ENCODE measurements around the gene FAM50B.

DNA sequence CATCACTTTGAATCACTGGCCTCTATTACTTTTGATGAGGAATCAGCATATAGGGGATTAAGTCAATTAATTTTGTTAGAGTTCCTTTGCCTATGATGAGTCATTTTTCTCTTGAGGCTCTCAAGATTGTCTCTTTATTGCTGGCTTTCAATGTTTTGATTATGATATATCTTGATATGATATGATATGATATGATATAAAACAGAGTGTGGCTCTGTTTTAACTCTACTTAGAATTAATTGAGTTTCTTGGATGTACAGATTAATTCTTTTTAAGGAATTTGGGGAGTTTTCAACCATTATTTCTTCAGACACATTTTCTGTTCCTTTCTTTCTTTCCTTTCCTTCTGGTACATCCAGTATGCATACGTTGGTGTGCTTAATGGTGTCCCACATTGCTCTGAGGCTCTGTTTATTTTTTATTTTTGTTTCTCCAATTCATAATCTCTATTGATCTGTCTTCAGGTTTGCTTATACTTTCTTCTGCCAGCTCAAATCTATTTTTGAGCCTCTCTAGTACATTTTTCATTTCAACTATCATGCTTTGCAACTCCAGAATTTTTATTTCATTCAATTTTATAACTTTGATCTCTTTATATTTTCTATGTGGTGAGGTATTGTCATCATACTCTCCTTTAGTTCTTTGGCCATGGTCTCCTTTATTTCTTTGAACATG is 10.8 kb downstream of the FAM50B start:
- TF ChIP-seq, protein P1, sequence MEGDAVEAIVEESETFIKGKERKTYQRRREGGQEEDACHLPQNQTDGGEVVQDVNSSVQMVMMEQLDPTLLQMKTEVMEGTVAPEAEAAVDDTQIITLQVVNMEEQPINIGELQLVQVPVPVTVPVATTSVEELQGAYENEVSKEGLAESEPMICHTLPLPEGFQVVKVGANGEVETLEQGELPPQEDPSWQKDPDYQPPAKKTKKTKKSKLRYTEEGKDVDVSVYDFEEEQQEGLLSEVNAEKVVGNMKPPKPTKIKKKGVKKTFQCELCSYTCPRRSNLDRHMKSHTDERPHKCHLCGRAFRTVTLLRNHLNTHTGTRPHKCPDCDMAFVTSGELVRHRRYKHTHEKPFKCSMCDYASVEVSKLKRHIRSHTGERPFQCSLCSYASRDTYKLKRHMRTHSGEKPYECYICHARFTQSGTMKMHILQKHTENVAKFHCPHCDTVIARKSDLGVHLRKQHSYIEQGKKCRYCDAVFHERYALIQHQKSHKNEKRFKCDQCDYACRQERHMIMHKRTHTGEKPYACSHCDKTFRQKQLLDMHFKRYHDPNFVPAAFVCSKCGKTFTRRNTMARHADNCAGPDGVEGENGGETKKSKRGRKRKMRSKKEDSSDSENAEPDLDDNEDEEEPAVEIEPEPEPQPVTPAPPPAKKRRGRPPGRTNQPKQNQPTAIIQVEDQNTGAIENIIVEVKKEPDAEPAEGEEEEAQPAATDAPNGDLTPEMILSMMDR (CRISPR knock-in tag; IDR thresholded peaks at IDR 0.05) = no peak
- TF ChIP-seq ATF1 (CRISPR knock-in tag; IDR thresholded peaks at IDR 0.05) = no peak
- no peak for TF ChIP-seq ZSCAN25 (CRISPR knock-in tag; IDR thresholded peaks at IDR 0.05)
- no peak for TF ChIP-seq HCFC1 (IDR thresholded peaks at IDR 0.05; ENCODE audit: low read depth, low read length)
- TF ChIP-seq, protein P2, sequence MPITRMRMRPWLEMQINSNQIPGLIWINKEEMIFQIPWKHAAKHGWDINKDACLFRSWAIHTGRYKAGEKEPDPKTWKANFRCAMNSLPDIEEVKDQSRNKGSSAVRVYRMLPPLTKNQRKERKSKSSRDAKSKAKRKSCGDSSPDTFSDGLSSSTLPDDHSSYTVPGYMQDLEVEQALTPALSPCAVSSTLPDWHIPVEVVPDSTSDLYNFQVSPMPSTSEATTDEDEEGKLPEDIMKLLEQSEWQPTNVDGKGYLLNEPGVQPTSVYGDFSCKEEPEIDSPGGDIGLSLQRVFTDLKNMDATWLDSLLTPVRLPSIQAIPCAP (CRISPR knock-in tag; IDR thresholded peaks at IDR 0.05; ENCODE audit: low read depth) = no peak
- no peak for TF ChIP-seq FOXJ3 (CRISPR knock-in tag; IDR thresholded peaks at IDR 0.05; ENCODE audit: borderline replicate concordance)
- no peak for TF ChIP-seq BORCS8-MEF2B (CRISPR knock-in tag; IDR thresholded peaks at IDR 0.05)

Data from HepG2 (cell line).